Measurements from ENCODE around the gene SAP30L.

SAP30L gene

DNA sequence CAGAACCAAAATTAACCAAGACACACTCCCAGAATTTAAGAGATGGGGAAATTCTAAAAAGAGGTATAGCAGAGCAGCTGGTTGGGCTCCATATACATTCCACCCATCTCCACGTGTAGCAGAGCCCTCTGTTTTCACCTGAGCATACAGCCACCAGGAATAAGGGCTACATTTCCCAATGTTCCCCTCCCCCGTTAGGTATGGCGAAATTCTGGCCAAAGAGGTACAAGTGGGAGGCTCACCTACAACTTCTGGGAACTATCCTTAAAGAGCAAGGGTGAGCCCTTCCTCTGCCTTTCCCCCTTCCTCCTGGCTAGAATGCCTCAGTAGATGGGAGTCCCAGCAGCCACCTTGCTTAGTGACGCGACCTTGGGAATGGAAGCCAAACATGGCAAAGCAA lies 5.3 kb upstream of the SAP30L start:
- DNase-seq = no peak
- Histone ChIP-seq H3K9me3 (replicated peaks; ENCODE audit: insufficient read depth, low read length) (no peaks in the 10 kb centered on the region), H3K4me1 (ENCODE audit: low read length) (peaks cover 4% of the 10 kb centered on the region), H3K4me3 (ENCODE audit: low read length) (no peak overlapping the region), H4K20me1 (ENCODE audit: insufficient read depth, low read length) (no peaks in the 10 kb centered on the region), H3K79me2 (ENCODE audit: low read length) (peaks cover 13% of the 10 kb centered on the region), H3K36me3 (replicated peaks; ENCODE audit: insufficient read depth, low read length) (0 out of 2 replicates have a peak, but pooled peaks cover 4% of the 10 kb centered on the region), H3K9me2 (replicated peaks; ENCODE audit: insufficient read depth, low read length) (no peaks in the 10 kb centered on the region), H3K9ac (ENCODE audit: low read length) (no peak overlapping the region), H2AFZ (ENCODE audit: low read length) (no peak overlapping the region), H3K4me2 (ENCODE audit: low read depth, low read length) (no peak overlapping the region), H3F3A (ENCODE audit: insufficient read depth, low read length) (0 out of 2 replicates have a peak, but pooled peaks cover 6% of the 10 kb centered on the region), H3K27ac (ENCODE audit: low read length) (no peak overlapping the region), H3K27me3 (replicated peaks; ENCODE audit: insufficient read depth, low read length) (no peaks in the 10 kb centered on the region)
- TF ChIP-seq EZH2phosphoT487 (IDR thresholded peaks at IDR 0.05; ENCODE audit: low read length) = no peak
- TF ChIP-seq, protein P1, sequence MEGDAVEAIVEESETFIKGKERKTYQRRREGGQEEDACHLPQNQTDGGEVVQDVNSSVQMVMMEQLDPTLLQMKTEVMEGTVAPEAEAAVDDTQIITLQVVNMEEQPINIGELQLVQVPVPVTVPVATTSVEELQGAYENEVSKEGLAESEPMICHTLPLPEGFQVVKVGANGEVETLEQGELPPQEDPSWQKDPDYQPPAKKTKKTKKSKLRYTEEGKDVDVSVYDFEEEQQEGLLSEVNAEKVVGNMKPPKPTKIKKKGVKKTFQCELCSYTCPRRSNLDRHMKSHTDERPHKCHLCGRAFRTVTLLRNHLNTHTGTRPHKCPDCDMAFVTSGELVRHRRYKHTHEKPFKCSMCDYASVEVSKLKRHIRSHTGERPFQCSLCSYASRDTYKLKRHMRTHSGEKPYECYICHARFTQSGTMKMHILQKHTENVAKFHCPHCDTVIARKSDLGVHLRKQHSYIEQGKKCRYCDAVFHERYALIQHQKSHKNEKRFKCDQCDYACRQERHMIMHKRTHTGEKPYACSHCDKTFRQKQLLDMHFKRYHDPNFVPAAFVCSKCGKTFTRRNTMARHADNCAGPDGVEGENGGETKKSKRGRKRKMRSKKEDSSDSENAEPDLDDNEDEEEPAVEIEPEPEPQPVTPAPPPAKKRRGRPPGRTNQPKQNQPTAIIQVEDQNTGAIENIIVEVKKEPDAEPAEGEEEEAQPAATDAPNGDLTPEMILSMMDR (IDR thresholded peaks at IDR 0.05; ENCODE audit: low read length) = no peak
- no peak for TF ChIP-seq EZH2 (optimal IDR thresholded peaks at IDR 0.05; ENCODE audit: low read depth, low read length)

DNA sequence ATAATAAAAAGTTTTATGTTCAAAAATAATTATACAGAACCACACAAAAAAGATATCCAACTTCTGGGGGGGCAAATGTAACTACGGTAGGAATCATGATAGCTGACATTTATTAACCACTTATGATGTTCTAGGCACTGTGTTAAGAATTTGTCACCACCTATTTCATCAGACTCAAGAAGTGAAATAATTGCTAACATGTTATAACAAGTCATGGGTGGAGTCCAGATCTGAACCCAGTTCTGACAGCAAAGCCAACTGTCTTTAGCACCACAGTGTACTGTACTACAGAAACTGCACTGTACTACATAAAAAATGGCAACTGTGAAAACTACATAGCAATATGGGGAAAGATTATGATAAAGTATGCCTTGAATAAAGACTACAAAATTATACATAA lies 3.0 kb upstream of the SAP30L start:
- Histone ChIP-seq H3K9me3 (replicated peaks; ENCODE audit: insufficient read depth, low read length) (no peaks in the 10 kb centered on the region), H2AFZ (ENCODE audit: low read length) (no peak overlapping the region), H3K27me3 (replicated peaks; ENCODE audit: insufficient read depth, low read length) (no peaks in the 10 kb centered on the region), H3K4me2 (ENCODE audit: low read depth, low read length) (no peak overlapping the region), H3K4me1 (ENCODE audit: low read length) (peaks cover 4% of the 10 kb centered on the region), H3K9me2 (replicated peaks; ENCODE audit: insufficient read depth, low read length) (no peaks in the 10 kb centered on the region), H3K4me3 (ENCODE audit: low read length) (no peak overlapping the region), H3K27ac (ENCODE audit: low read length) (no peak overlapping the region), H3F3A (ENCODE audit: insufficient read depth, low read length) (0 out of 2 replicates have a peak, but pooled peaks cover 6% of the 10 kb centered on the region), H4K20me1 (ENCODE audit: insufficient read depth, low read length) (no peaks in the 10 kb centered on the region; the same call in 1 of the 2 replicates), H3K36me3 (replicated peaks; ENCODE audit: insufficient read depth, low read length) (0 out of 2 replicates have a peak, but pooled peaks cover 4% of the 10 kb centered on the region), H3K9ac (ENCODE audit: low read length) (no peak overlapping the region), H3K79me2 (ENCODE audit: low read length) (peaks cover 30% of the 10 kb centered on the region)
- DNase-seq = no peak
- TF ChIP-seq EZH2phosphoT487 (IDR thresholded peaks at IDR 0.05; ENCODE audit: low read length) (no peak), EZH2 (optimal IDR thresholded peaks at IDR 0.05; ENCODE audit: low read depth, low read length) (no peak)
- TF ChIP-seq, protein P1 (IDR thresholded peaks at IDR 0.05; ENCODE audit: low read length) = no peak

DNA sequence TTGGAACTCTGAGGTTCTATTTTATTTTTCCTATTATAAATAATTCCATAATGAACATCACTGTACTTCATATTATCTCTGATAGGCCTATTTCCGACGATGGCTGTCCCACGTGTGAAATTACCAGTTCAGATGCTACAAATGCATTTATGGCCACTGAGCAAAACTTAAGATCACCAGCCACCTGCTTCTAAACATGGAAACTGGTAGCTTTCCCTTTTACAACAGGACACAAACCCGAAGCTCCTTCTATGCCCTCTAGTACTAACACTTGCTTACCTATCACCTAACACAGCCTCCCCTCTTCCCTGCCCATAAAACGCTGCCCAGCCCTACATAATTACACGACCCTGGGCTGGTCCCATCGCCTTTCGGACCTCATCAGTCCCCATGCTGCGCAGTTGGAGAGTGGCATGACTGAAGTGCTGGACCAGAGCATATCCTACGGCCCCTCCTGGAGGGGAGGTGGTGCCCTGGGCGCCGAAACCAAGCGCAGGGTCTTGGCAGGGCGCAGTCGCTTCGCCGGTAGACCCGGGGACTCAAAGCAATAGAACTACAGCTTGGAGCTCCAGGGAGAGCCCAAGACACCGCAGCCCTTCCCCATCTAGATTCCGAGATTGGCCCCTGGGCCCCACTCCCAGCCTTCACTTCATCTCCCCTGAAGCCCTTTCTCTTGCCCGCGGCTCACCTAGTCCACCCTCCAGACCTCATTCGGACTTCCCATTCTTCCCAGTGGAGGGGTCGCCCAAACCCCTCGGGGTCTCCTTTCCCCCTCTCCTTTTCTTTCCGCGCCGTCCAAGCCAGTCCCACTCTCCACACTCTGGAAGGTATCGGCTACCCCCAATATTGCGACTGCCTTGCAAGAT lies 1.0 kb upstream of the SAP30L start:
- peak overlapping the region; percentile 98 for H3K4me2 ChIP-seq (ENCODE audit: low read depth, low read length)
- peak; percentile 53 for DNase-seq

More for the DNA sequence above, 1.0 kb upstream of the SAP30L start:
- no peaks in the 10 kb centered on the region for H3K36me3 ChIP-seq (replicated peaks; ENCODE audit: insufficient read depth, low read length)
- H3F3A ChIP-seq (ENCODE audit: insufficient read depth, low read length) = 0 out of 2 replicates have a peak, but pooled peaks cover 6% of the 10 kb centered on the region
- H3K4me3 ChIP-seq (ENCODE audit: low read length) = peak overlapping the region; percentile 91
- TF ChIP-seq, protein P1 (IDR thresholded peaks at IDR 0.05; ENCODE audit: low read length) = no peak
- TF ChIP-seq EZH2 (optimal IDR thresholded peaks at IDR 0.05; ENCODE audit: low read depth, low read length) (no peak), EZH2phosphoT487 (IDR thresholded peaks at IDR 0.05; ENCODE audit: low read length) (no peak)
- peak overlapping the region; percentile 30; the same call in 1 of the 2 replicates for H3K27ac ChIP-seq (ENCODE audit: low read length)
- peak overlapping the region; percentile 93 for H2AFZ ChIP-seq (ENCODE audit: low read length)
- H3K9me3 ChIP-seq (replicated peaks; ENCODE audit: insufficient read depth, low read length) = no peaks in the 10 kb centered on the region
- H3K9ac ChIP-seq (ENCODE audit: low read length) = peak overlapping the region; percentile 66; the same call in 1 of the 2 replicates
- no peaks in the 10 kb centered on the region; the same call in 1 of the 2 replicates for H4K20me1 ChIP-seq (ENCODE audit: insufficient read depth, low read length)
- H3K79me2 ChIP-seq (ENCODE audit: low read length) = peaks cover 46% of the 10 kb centered on the region
- H3K9me2 ChIP-seq (replicated peaks; ENCODE audit: insufficient read depth, low read length) = no peaks in the 10 kb centered on the region
- peaks cover 4% of the 10 kb centered on the region for H3K4me1 ChIP-seq (ENCODE audit: low read length)
- no peaks in the 10 kb centered on the region for H3K27me3 ChIP-seq (replicated peaks; ENCODE audit: insufficient read depth, low read length)
